Activated CD8-positive, alpha-beta memory T cell treated with anti-CD3 and anti-CD28 coated beads, Interleukin-2, amount 50 U/mL, for 24 hours (primary cell): ENCODE measurements around the gene TMEM238.
A peak's percentile ranks its signal among the peaks of the same experiment; 100 is the strongest.
"Not testable (repeated sequence)": the region's sequence is repeated elsewhere in the genome, so short reads cannot be mapped to it uniquely, and the experiment has no call there.

ENCODE experiments used
- DNase-seq: peaks from one replicate; pipeline ENCODE4 v3.0.0-alpha.2; 2020; ENCODE audit errors: extremely low read depth

The TMEM238 gene

GRCh38 chr19:55339889-55340783 lies 44.0 kb downstream of the TMEM238 start:
- no peak for DNase-seq

- peak; percentile 100 for DNase-seq
These were observed 44.8 kb downstream of the TMEM238 start, which contains the start of gene KMT5C for GRCh38 chr19:55339105-55339888. Gene KMT5C, plus strand, starts transcription at chr19:55339876. Its CDS starts 2,061 bp downstream, at chr19:55341937.

DNA sequence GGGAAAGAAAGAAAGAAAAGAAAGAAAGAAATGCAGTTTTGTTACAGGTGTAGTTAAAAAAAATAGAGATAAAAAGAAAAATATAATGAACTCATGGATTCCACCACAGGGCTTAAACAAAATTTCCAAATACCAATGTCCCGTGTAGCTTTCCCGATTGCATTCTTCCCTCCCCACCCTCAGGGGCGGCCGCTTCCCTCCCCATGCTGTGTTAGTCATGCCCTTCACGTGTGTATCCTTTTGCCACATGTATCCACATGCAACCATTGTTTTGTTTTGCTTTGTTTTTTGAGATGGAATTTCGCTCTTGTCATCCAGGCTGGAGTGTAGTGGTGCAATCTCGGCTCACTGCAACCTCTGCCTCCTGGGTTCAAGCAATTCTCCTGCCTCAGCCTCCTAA lies 48.0 kb downstream of the TMEM238 start:
- DNase-seq: no peak

GRCh38 chr19:55333870-55334269 lies 50.2 kb downstream of the TMEM238 start:
- DNase-seq: no peak

DNA sequence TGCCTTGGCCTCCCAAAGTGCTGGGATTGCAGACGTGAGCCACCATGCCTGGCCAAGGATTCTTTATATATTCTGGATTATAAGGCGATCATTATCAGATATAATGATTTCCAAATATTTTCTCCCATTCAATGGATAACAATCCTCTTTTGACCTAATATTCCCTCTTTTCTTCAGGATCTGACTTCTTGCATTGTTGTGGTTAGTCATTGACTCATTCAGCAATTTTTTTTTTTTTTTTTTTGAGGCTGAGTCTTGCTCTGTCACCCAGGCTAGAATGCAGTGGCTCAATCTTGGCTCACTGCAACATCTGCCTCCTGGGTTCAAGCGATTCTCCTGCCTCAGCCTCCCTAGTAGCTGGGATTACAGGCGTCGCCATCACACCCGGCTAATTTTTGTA lies 54.3 kb downstream of the TMEM238 start:
- not testable (repeated sequence) for DNase-seq
